GM20000 (cell line): ENCODE data around the gene AMOTL2.

Source experiments
- DNase-seq: peaks from one replicate; pipeline ENCODE4 v3.0.0; 2012; ENCODE audit warnings: low spot score
- CTCF ChIP-seq: IDR thresholded peaks from 2 replicates; pipeline ENCODE4 v1.5.1; 2012; ENCODE audit warnings: mild to moderate bottlenecking, control low read depth; ENCODE audit errors: extremely low read depth, missing control alignments

AMOTL2 gene

GRCh38 chr3:134350861-134351311 lies 23.4 kb downstream of the AMOTL2 start:
- no peak for TF ChIP-seq CTCF
- no peak for DNase-seq

- DNase-seq, result no peak
- no peak for TF ChIP-seq CTCF
Observed at GRCh38 chr3:134350266-134350665, 24.0 kb downstream of the AMOTL2 start.

GRCh38 chr3:134348524-134348923 lies 25.7 kb downstream of the AMOTL2 start:
- TF ChIP-seq CTCF, result no peak
- no peak for DNase-seq

DNA sequence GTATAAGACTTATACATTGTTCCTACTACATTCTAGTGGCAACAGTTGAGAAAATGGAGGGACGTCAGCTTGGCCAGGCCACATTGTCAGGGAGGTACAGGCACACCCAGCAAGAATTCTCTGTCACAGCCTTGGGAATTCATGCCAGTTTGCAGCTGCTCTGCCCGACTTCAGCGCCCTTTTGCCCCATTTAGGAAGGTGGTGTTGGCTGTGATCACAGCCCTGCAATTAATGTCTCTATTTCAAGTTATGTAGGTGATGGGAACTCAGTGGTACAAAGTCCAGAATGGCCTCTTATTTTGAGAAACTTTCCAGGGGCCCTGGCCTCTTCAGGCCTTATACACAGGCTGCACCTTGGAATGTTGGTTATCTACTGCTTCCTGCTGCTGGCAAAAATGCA lies 26.7 kb downstream of the AMOTL2 start:
- no peak for DNase-seq
- TF ChIP-seq CTCF, result no peak

GRCh38 chr3:134346744-134347143 lies 27.5 kb downstream of the AMOTL2 start:
- no peak for DNase-seq
- TF ChIP-seq CTCF, result no peak

DNA sequence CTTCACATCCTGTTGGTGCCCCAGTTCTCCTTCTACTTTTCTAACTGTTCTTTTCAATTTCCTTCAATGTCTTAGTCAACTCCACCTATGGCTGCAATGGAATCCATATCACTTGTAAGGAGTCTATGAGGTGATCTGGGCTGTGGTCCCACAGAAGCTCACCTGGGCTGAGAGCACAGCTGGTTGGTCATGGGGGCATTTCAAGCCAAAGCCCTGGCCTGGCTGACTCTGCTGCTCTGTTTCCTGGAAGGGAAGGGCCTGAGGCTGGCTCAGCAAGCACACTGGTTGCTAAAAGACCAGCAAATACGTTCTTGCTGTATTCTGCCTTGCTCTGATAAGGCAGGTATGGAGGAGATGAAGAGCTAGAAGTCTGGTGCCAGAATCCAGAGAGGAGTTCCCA lies 29.0 kb downstream of the AMOTL2 start:
- no peak for DNase-seq
- no peak for TF ChIP-seq CTCF

DNA sequence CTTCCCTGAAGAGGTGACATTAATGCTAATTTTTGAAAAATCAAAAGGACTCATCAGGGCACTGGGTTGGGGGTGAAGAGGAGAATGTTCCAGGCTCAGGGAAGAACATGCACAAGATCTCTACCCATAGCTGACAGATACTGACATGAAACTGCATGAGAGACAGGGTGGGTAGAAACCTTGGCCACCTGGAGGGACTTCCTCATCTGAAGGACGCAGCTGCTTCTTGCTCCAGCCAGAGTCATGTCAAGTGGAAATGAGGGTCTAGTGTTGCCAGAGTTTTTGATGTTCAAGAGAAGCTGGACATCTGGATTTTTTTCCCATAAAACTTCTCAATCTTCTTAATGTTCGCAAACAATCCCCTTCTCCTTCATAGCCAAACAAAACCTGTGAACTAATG lies 29.7 kb downstream of the AMOTL2 start:
- no peak for TF ChIP-seq CTCF
- DNase-seq, result no peak
